NCI-H187 (cell line): ENCODE results near the gene WDFY4.

ENCODE experiments used
- DNase-seq, 2 experiments: peaks; one replicate each; lab custom pipeline; 2025; lab: John Stamatoyannopoulos, UW

The WDFY4 gene

GRCh38 chr10:48691812-48692528 is 7.3 kb downstream of the WDFY4 start:
- DNase-seq = no peak

DNA sequence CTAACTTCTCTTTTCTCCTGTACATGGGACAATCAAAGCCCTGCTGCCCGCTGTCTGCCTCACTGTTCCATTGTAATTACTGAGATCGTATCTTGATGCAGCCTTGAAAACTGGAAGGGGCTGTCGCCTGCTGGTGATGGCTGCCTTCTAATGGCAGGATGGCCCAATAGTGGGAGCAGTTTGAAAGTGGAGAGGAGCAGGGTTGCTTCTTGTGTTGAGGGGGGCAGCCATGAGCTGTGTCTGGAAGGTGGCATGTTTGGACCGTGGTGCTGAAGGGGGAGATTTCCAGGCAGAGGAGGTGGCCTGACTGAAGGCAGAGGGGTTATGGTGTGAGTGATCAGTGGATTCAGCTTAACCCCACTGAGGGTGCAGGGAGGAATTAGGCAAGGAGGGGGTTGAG is 8.1 kb downstream of the WDFY4 start:
- DNase-seq = no peak

DNA sequence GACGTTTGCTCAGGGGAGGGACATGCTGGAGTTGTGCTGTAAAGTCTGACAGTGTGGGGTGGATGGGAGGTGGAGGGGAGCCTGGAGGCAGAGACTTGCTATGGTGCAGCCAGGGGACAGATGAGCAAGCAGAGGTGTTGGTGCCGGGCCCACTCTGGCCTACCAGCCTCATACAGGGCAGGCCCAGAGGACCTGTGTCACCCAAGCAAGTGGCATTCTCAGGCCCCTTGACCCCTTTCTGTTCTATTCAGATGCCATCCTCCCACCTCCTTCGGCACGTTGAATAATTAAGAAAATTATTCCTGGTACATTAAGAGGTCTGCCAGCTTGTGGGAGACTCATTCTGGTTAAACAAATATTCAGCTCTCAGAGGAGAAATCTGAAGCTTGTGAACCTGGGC is 8.5 kb downstream of the WDFY4 start:
- no peak for DNase-seq

DNA sequence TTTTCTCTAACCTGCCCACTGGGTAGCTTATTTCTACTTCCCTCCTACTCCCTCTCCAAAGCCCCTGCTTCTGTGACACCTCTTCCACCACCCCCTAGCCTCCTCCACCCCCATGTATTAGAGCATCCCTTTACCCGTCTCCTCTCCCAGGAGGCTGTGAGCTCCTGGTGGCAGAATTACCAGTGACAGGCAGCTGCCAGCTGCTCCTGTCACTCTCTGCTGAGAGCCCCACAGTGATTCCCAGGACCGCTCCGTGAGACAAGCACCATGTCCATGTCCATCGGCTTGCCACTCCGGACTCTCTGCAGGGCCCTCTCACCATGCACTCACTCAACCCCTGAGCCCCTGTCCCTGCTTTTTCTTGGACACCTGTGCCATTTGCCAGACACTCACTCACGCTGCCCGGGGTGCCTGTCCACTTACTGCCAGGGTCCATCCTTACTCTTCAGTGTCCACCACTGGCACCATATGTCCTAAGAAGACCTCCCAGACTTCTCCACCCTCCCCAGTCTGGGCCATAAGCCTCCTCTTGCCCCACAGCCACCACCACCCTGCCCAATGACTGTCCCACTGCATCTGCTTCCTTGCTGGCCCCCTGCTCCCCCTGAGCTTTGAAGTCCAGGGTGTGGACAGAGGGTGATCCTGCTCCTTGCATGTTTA is 9.8 kb downstream of the WDFY4 start:
- no peak for DNase-seq

- no peak for DNase-seq
Measured at GRCh38 chr10:48695636-48696534, 11.2 kb downstream of the WDFY4 start.

DNA sequence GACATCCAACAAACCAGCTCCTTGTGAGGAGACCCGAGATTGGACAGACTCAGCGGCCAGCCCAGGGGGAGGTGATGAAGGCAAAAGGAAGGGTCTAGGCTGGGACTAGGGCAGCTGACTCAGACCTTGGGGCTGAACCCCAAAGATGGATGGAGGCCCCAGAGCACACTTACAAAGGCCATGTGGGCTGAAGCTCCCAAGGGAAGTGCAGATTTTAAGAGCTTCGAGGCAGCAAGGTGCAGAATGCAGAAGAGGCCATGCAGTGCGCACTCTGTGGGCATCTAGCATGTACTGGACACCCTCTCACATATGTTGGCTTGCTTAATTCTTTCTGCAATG is 11.8 kb downstream of the WDFY4 start:
- no peak for DNase-seq

DNA sequence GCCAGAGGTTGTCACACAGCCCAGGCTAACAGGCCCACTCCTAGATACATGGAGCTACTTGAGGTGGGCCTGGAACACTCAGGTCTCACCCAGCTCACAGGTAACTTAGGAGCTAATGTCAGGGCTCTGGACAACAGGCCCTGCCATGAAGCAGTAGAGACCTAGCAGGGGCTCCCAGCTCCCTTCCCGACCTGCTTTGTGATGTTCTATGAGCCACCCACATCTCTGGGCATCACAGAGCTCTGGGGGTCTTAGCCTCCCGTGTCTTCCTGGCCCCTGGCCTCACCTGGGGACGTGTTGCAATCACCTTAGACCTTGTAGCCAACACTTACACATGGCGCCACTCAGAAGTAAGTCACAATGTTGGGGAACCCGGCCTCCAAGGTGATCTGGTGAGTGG is 12.4 kb downstream of the WDFY4 start:
- DNase-seq = no peak

DNA sequence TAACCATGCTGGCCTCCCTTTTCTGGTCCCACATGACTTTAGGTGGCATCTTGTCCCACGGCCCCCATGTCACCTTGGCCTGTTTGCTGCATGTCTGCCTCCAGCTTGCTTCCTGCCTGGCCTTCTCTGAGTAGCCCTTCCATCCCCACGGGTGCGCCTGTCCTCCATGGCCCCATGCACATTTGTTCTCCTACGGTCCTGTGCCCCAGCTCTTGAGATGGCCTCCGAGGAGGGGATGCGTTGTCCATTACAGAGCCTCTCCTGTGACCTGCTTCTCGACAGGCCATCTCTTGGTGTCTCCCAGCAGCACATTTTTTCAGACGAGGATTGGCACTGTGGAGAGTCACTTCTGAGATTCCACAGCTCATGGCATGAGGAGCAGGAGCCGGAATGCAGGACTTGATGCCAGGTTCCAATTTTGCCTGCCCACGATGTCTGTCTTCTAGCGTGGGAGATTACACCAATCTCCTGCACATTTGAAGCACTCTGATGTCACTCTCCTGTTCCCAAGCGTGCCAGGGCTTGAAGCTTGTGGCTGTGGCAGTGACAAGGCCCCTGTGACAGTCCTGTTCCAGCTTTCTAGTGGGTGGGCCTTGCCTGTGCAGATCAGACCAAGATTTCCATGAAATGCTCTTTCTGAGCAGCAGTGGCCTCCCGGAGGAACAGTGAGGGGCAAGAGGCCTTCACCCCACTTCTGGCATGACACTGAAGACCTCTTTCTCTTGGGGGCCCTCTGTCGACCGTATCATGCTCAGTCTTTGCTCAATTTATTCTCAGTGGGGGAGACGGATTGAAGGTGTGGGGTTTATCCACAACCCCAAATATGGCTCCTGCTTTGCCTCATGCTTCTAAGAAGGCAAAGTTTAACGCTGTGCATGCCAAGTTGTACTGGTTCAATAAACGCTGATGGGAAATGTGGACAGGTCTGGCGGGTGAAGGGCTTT is 13.4 kb downstream of the WDFY4 start:
- DNase-seq = no peak

DNA sequence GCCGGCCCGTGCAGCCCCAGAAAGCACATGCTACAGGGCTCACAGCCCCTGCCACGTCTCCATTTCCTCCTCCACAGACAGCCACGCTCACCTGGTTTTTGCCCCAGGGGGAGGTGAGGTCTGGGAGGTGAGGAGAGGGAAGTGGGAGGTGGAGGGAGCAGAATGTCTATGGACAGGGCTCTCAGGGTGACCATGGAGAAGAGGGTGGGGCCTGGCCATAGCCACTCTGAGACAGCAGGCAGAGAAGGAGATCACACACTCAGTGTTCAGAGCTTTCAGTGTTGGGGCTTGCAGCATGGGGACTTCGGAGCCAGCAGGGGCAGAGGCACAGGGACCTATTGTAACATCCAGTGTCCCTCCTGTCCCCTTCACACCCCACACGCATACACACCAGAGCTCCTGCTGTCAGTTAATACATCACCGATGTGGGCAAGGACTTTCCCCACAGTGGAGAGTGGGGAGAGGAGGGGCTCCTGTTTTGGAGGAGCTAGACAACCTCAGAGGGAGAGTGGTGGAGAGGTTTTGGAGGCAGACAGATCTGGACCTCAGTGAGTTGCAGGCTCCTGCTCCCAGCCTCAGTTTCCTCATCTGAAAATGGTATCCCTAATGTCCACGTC is 14.4 kb downstream of the WDFY4 start:
- no peak for DNase-seq

DNA sequence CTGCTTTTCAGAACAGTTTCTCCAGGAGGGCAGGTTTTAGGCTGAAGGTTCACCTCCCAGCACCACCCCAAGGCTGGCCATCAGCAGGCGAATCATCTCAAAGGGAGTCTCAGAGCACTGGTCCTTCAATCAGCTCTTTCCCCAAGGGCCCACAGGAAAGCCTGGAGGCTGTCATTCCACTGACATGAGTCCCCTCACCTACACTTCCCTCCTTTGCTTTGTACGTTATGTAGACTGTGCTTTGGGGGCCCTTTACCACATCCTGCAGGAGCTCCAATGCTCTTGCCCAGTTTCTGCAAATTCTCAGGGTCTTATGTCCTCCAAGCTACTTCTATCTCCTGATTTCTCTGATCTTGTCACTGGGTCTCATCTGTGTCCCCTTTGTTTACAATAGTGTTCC is 15.4 kb downstream of the WDFY4 start:
- DNase-seq = no peak

DNA sequence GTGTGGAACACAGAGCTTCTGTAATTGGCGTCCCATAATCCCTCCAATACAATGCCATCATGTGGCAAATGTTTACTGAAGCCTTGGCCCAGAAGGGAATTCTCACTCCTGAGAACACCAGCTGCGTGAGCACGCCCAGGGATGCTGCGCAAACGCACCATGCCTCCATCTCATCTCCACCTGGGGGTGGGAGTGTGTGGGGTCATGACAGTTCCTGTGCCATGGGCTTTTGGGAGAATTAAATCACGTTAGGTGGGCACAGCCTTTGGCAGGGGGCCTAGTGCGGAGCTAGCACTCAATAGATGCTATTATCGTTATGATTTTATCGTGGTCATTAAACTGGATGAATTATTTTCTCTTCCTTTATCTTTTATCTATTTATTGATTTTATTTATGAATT is 15.8 kb downstream of the WDFY4 start:
- no peak for DNase-seq

- no peak for DNase-seq
Measured at GRCh38 chr10:48701139-48701901, 16.6 kb downstream of the WDFY4 start.

- DNase-seq = no peak
Measured at GRCh38 chr10:48701941-48702340, 17.3 kb downstream of the WDFY4 start.

DNA sequence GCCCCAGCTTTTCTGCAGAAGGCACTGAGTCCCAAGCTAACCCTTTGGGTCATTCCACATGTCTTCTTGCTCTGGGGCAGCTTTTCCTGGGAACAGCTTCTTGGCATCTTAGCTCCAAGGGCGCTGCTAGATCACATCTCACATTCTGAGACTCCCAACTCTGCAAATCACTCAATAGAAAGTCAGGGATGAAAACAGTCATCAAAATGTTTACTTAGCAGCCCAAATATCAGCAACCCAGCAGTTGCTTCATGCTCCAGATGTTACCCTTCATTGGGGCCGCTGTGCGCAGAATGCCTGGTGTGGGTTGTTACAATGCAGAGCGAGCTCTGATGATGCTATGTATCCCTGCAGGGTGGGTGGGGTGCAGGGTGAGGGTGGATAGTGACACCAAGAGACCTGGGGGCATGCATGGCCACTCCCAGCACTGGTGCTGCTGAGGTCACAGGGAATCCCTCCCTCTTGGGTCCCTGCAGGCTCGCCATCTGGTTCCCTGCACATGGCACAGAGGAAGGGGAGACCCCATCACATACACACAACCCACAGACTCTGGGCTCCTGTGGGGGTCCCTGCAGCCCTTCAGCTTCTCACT is 19.0 kb downstream of the WDFY4 start:
- no peak for DNase-seq

- no peak for DNase-seq
Measured at GRCh38 chr10:48704156-48704555, 19.5 kb downstream of the WDFY4 start.

DNA sequence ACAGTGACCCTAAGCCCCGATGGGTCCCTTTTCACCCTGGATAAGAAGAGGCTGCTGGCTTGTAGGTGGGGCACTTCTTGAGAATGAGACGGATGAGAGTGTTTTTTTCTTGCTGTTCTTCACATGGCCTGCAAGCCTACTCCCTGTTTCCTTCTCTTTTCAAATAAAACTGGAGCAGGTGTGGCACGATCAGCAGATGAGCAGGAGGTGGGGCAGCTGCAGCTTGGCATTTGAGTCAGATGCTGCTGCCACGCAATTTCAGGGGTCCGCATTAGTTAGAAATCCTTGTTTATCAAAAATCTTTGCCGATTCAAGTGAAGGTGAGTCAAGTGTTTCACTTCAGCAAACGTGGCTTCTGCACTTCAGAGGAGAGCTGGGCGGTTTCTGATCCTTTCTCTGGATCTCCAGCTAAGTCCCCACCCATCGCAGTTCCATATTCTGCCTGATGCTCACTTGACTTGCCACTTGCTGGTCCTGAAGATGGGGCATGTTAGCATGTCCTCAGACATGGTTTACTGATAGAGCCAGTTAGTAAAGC is 20.8 kb downstream of the WDFY4 start:
- no peak for DNase-seq

- no peak for DNase-seq
Measured at GRCh38 chr10:48707472-48707871, 22.8 kb downstream of the WDFY4 start.

- DNase-seq = no peak
Measured at GRCh38 chr10:48708144-48708543, 23.5 kb downstream of the WDFY4 start.

DNA sequence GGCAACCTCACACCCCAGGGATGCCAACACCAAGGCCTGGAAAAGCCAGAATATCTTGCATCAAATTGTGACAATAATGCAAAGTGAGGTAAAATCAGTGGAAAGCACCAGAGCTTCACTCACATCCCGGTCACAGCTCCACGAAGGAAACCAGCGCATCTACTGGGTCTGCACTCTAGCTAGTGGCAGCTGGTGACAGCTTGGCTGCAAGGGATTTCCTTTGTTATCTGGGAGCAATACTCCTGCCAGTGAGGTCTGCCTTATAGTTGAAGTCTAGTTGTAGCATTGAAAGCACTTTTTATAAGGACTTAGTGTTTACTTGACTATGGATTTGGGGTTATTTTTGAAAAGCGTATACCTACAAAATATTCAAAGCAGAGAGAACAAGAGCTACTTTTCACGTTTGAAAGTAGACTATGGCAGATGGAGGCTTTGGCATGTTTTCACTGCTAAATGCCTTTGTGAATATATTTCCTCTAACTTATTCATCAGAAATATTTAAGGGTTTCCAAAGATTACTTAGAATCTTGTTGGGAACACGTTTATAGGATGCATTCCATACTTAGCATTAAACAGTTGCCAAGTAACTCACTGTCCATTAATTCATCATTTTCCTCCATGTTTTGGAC is 26.1 kb downstream of the WDFY4 start:
- DNase-seq = no peak

DNA sequence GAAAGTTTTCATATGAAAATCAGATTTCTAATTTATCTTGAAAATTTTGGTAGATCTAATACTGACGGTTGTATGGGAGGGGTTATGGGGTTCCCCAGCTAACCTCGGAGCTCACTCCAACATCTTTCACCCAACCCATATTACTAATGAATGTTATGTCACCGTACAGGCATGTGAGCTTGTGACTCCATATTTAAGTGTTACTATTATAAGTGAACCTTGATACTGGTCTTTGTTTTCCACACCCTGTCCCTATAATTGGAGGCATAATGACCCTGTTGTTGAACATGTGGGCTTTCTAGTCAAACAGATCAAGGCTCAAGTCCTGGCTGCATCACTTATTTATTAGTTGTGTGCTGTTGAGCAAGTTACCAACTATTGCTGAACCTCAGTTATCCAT is 27.2 kb downstream of the WDFY4 start:
- DNase-seq = no peak
